MM.1S (cell line): Measurements from ENCODE around the gene DLX3.

ENCODE experiments used
- DNase-seq: peaks from one replicate; pipeline ENCODE4 v3.0.0-alpha.2; 2015
- H2AFZ ChIP-seq: fragments of 300-600 bp; sonication (generic); 2 replicates; pipeline ENCODE4 v1.6.0; 2016; ENCODE audit warnings: antibody characterized with exemption, low read length
- H3F3A ChIP-seq: fragments of 300-600 bp; sonication (generic); 2 replicates; pipeline ENCODE4 v1.6.1; 2016; ENCODE audit warnings: mild to moderate bottlenecking, antibody characterized with exemption, low read length, moderate library complexity, mixed read lengths; ENCODE audit not compliant: insufficient read depth
- H3K27ac ChIP-seq: fragments of 300-600 bp; sonication (generic); 2 replicates; pipeline ENCODE4 v1.5.1; 2016; ENCODE audit warnings: mild to moderate bottlenecking, low read length
- H3K27me3 ChIP-seq: fragments of 300-600 bp; sonication (generic); replicated peaks from 2 replicates; pipeline ENCODE4 v1.6.0; 2016; ENCODE audit warnings: low read length; ENCODE audit not compliant: insufficient read depth
- H3K36me3 ChIP-seq: fragments of 300-600 bp; sonication (generic); replicated peaks from 2 replicates; pipeline ENCODE4 v1.6.1; 2016; ENCODE audit warnings: mild to moderate bottlenecking, low read length, mixed read lengths; ENCODE audit not compliant: insufficient read depth
- H3K4me1 ChIP-seq: fragments of 300-600 bp; sonication (generic); 2 replicates; pipeline ENCODE4 v1.6.1; 2016; ENCODE audit warnings: low read length, mixed read lengths
- H3K4me2 ChIP-seq: fragments of 300-600 bp; sonication (generic); 2 replicates; pipeline ENCODE4 v1.6.0; 2016; ENCODE audit warnings: low read depth, low read length
- H3K4me3 ChIP-seq: fragments of 300-600 bp; sonication (generic); 2 replicates; pipeline ENCODE4 v1.5.1; 2016; ENCODE audit warnings: low read length, mixed read lengths
- H3K79me2 ChIP-seq: fragments of 300-600 bp; sonication (generic); 2 replicates; pipeline ENCODE4 v1.6.1; 2016; ENCODE audit warnings: mixed run types, low read length, mixed read lengths
- H3K9ac ChIP-seq: fragments of 300-600 bp; sonication (generic); 2 replicates; pipeline ENCODE4 v1.6.1; 2016; ENCODE audit warnings: low read length, mixed read lengths
- H3K9me2 ChIP-seq: fragments of 300-600 bp; sonication (generic); replicated peaks from 2 replicates; pipeline ENCODE4 v1.6.1; 2016; ENCODE audit warnings: mild to moderate bottlenecking, low read length, mixed read lengths; ENCODE audit not compliant: insufficient read depth
- H3K9me3 ChIP-seq: fragments of 300-600 bp; sonication (generic); replicated peaks from 2 replicates; pipeline ENCODE4 v1.6.1; 2016; ENCODE audit warnings: mild to moderate bottlenecking, low read length, mixed read lengths; ENCODE audit not compliant: insufficient read depth
- H4K20me1 ChIP-seq: fragments of 300-600 bp; sonication (generic); 2 replicates; pipeline ENCODE4 v1.6.1; 2016; ENCODE audit warnings: mild to moderate bottlenecking, low read length, moderate library complexity, mixed read lengths; ENCODE audit not compliant: insufficient read depth
- CTCF ChIP-seq: fragments of 300-600 bp; sonication (generic); IDR thresholded peaks from 2 replicates; pipeline ENCODE4 v1.5.1; 2016; ENCODE audit warnings: antibody characterized with exemption, low read length, mixed read lengths
- EZH2 ChIP-seq: fragments of 300-600 bp; sonication (generic); optimal IDR thresholded peaks from 2 replicates; pipeline ENCODE3; 2017; ENCODE audit warnings: low read depth, mild to moderate bottlenecking, antibody characterized with exemption, low read length, mixed read lengths
- EZH2phosphoT487 ChIP-seq: fragments of 300-600 bp; sonication (generic); IDR thresholded peaks from 2 replicates; pipeline ENCODE4 v1.6.1; 2018; ENCODE audit warnings: antibody characterized with exemption, low read length

DLX3 gene

GRCh38 chr17:49991409-49991808 lies 3.6 kb downstream of the DLX3 start:
- Histone ChIP-seq H3K4me2 (no peak overlapping the region), H3K27ac (no peak overlapping the region), H3K4me1 (no peaks in the 10 kb centered on the region), H3K9me2 (no peaks in the 10 kb centered on the region), H3K79me2 (no peaks in the 10 kb centered on the region), H3K36me3 (no peaks in the 10 kb centered on the region), H2AFZ (no peak overlapping the region), H3K9me3 (no peaks in the 10 kb centered on the region), H3F3A (no peaks in the 10 kb centered on the region), H3K9ac (no peak overlapping the region), H3K4me3 (no peak overlapping the region), H3K27me3 (peaks cover 99% of the 10 kb centered on the region), H4K20me1 (no peaks in the 10 kb centered on the region)
- TF ChIP-seq CTCF (no peak), EZH2 (no peak), EZH2phosphoT487 (no peak)
- no peak for DNase-seq

GRCh38 chr17:49990921-49991320 lies 4.1 kb downstream of the DLX3 start:
- TF ChIP-seq EZH2, result no peak
- Histone ChIP-seq H3K27me3 (peaks cover 99% of the 10 kb centered on the region), H3K9me3 (no peaks in the 10 kb centered on the region), H3K79me2 (no peaks in the 10 kb centered on the region), H3K9me2 (no peaks in the 10 kb centered on the region), H2AFZ (no peak overlapping the region), H3K4me1 (no peaks in the 10 kb centered on the region), H4K20me1 (no peaks in the 10 kb centered on the region), H3K27ac (no peak overlapping the region), H3F3A (no peaks in the 10 kb centered on the region), H3K4me3 (no peak overlapping the region), H3K36me3 (no peaks in the 10 kb centered on the region), H3K4me2 (no peak overlapping the region), H3K9ac (no peak overlapping the region)
- no peak for DNase-seq

- no peaks in the 10 kb centered on the region for H3K4me1 ChIP-seq
- no peaks in the 10 kb centered on the region for H3K9me2 ChIP-seq
- no peak overlapping the region for H3K4me3 ChIP-seq
- no peaks in the 10 kb centered on the region for H3K36me3 ChIP-seq
- no peak overlapping the region for H3K4me2 ChIP-seq
- no peaks in the 10 kb centered on the region for H3K9me3 ChIP-seq
- no peak for TF ChIP-seq CTCF
- H4K20me1 ChIP-seq, result no peaks in the 10 kb centered on the region
- H2AFZ ChIP-seq, result no peak overlapping the region
- H3F3A ChIP-seq, result no peaks in the 10 kb centered on the region
- no peaks in the 10 kb centered on the region for H3K79me2 ChIP-seq
- DNase-seq, result no peak
- no peak overlapping the region for H3K9ac ChIP-seq
- no peak overlapping the region for H3K27ac ChIP-seq
- H3K27me3 ChIP-seq, result peaks cover 99% of the 10 kb centered on the region
Observed at GRCh38 chr17:49990331-49990730, 4.7 kb downstream of the DLX3 start.

GRCh38 chr17:49989518-49989880 lies 5.5 kb downstream of the DLX3 start:
- Histone ChIP-seq H3F3A (no peaks in the 10 kb centered on the region), H3K4me2 (no peak overlapping the region), H3K9me3 (no peaks in the 10 kb centered on the region), H3K36me3 (no peaks in the 10 kb centered on the region), H3K27ac (no peak overlapping the region), H4K20me1 (no peaks in the 10 kb centered on the region), H3K4me3 (no peak overlapping the region), H3K27me3 (peaks cover 99% of the 10 kb centered on the region), H2AFZ (no peak overlapping the region), H3K9me2 (no peaks in the 10 kb centered on the region), H3K4me1 (no peaks in the 10 kb centered on the region), H3K9ac (no peak overlapping the region), H3K79me2 (no peaks in the 10 kb centered on the region)
- TF ChIP-seq EZH2, result no peak
- TF ChIP-seq CTCF, result no peak
- TF ChIP-seq EZH2phosphoT487, result no peak
- no peak for DNase-seq
